ENCODE measurements around the gene FBXO36. TPM values are rescaled to one million over a fixed set of nuclear protein-coding genes. Genes with fewer than 3 reads are reported as not detected.

The FBXO36 gene
- total and polyA plus RNA-seq, 2 of the 8 experiments (the other 6 are each of a cell fraction or from before 2014, with no cell fraction given) = 3.4 TPM

GRCh38 chr2:229917793-229918192 is 4.5 kb upstream of the FBXO36 start (continued):
- TF ChIP-seq, protein P1, sequence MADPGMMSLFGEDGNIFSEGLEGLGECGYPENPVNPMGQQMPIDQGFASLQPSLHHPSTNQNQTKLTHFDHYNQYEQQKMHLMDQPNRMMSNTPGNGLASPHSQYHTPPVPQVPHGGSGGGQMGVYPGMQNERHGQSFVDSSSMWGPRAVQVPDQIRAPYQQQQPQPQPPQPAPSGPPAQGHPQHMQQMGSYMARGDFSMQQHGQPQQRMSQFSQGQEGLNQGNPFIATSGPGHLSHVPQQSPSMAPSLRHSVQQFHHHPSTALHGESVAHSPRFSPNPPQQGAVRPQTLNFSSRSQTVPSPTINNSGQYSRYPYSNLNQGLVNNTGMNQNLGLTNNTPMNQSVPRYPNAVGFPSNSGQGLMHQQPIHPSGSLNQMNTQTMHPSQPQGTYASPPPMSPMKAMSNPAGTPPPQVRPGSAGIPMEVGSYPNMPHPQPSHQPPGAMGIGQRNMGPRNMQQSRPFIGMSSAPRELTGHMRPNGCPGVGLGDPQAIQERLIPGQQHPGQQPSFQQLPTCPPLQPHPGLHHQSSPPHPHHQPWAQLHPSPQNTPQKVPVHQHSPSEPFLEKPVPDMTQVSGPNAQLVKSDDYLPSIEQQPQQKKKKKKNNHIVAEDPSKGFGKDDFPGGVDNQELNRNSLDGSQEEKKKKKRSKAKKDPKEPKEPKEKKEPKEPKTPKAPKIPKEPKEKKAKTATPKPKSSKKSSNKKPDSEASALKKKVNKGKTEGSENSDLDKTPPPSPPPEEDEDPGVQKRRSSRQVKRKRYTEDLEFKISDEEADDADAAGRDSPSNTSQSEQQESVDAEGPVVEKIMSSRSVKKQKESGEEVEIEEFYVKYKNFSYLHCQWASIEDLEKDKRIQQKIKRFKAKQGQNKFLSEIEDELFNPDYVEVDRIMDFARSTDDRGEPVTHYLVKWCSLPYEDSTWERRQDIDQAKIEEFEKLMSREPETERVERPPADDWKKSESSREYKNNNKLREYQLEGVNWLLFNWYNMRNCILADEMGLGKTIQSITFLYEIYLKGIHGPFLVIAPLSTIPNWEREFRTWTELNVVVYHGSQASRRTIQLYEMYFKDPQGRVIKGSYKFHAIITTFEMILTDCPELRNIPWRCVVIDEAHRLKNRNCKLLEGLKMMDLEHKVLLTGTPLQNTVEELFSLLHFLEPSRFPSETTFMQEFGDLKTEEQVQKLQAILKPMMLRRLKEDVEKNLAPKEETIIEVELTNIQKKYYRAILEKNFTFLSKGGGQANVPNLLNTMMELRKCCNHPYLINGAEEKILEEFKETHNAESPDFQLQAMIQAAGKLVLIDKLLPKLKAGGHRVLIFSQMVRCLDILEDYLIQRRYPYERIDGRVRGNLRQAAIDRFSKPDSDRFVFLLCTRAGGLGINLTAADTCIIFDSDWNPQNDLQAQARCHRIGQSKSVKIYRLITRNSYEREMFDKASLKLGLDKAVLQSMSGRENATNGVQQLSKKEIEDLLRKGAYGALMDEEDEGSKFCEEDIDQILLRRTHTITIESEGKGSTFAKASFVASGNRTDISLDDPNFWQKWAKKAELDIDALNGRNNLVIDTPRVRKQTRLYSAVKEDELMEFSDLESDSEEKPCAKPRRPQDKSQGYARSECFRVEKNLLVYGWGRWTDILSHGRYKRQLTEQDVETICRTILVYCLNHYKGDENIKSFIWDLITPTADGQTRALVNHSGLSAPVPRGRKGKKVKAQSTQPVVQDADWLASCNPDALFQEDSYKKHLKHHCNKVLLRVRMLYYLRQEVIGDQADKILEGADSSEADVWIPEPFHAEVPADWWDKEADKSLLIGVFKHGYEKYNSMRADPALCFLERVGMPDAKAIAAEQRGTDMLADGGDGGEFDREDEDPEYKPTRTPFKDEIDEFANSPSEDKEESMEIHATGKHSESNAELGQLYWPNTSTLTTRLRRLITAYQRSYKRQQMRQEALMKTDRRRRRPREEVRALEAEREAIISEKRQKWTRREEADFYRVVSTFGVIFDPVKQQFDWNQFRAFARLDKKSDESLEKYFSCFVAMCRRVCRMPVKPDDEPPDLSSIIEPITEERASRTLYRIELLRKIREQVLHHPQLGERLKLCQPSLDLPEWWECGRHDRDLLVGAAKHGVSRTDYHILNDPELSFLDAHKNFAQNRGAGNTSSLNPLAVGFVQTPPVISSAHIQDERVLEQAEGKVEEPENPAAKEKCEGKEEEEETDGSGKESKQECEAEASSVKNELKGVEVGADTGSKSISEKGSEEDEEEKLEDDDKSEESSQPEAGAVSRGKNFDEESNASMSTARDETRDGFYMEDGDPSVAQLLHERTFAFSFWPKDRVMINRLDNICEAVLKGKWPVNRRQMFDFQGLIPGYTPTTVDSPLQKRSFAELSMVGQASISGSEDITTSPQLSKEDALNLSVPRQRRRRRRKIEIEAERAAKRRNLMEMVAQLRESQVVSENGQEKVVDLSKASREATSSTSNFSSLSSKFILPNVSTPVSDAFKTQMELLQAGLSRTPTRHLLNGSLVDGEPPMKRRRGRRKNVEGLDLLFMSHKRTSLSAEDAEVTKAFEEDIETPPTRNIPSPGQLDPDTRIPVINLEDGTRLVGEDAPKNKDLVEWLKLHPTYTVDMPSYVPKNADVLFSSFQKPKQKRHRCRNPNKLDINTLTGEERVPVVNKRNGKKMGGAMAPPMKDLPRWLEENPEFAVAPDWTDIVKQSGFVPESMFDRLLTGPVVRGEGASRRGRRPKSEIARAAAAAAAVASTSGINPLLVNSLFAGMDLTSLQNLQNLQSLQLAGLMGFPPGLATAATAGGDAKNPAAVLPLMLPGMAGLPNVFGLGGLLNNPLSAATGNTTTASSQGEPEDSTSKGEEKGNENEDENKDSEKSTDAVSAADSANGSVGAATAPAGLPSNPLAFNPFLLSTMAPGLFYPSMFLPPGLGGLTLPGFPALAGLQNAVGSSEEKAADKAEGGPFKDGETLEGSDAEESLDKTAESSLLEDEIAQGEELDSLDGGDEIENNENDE (IDR thresholded peaks at IDR 0.05; ENCODE audit: insufficient replicate concordance, low read length) = no peak
- no peak for TF ChIP-seq POLR2A (IDR thresholded peaks at IDR 0.05; ENCODE audit: control extremely low read depth in 1 of 2, low read depth in 2 of 2, low read length in 2 of 2)
- TF ChIP-seq KDM5A (IDR thresholded peaks at IDR 0.05; ENCODE audit: low read length) = no peak
- TF ChIP-seq ZNF274 (IDR thresholded peaks at IDR 0.05; ENCODE audit: borderline replicate concordance, extremely low read depth, low read length) = no peak
- no peak for TF ChIP-seq TCF12 (IDR thresholded peaks at IDR 0.05; ENCODE audit: low read depth, low read length)
- TF ChIP-seq MAFK (IDR thresholded peaks at IDR 0.05; ENCODE audit: low read depth, low read length) = no peak
